ENCODE results near the gene TBCB. TPM values are rescaled to one million over a fixed set of nuclear protein-coding genes. Genes with fewer than 3 reads are reported as not detected.
"Not testable (repeated sequence)": the region's sequence is repeated elsewhere in the genome, so short reads cannot be mapped to it uniquely, and the experiment has no call there.

The TBCB gene
- polyA plus RNA-seq, 3 donors = 110 to 122 (median 112) TPM

DNA sequence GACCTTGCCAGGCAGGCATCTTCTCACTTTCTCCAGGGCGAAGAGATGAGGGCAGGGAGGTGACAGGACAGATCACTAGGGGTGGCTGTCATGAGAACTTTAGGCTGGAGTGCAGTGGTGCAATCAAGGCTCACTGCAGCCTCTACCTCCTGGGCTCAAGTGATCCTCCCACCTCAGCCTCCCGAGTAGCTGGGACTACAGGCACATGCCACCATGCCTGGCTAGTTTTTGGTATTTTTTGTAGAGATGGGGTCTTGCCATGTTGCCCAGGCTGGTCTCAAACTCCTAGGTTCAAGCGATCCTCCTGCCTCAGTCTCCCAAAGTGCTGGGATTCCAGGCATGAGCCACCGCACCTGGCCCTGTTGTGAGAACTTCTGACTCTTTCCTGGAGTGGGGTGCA, 19.6 kb downstream of the TBCB start:
- DNase-seq (ENCODE audit: low read depth in 3 of 3, low spot score in 2 of 3) = not testable (repeated sequence)

GRCh38 chr19:36136964-36137686, 21.9 kb downstream of the TBCB start:
- DNase-seq (ENCODE audit: low read depth in 3 of 3, low spot score in 2 of 3) = no peak

DNA sequence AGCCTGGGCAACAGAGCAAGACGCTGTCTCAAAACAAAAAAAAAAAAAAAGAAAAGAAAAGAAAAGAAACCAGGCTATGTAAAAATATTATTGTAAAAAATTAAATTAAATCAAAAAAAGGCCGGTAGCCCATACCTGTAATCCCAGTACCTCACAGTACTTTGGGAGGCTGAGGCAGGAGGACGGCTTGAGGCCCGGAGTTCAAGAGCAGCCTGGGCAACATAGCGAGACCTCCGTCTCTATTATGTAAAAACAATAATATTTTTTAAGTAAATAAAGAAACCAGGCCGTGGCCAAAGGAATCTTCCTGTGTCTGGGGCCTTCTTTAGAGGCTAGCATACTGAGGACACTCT, 23.8 kb downstream of the TBCB start:
- no peak for DNase-seq (ENCODE audit: low read depth in 3 of 3, low spot score in 2 of 3)

- DNase-seq (ENCODE audit: low read depth in 3 of 3, low spot score in 2 of 3) = peak; percentile 90 to 95 (median 94)
Observed at GRCh38 chr19:36139473-36140303, 24.4 kb downstream of the TBCB start, which contains the start of gene CAPNS1. Gene CAPNS1 (plus strand): TSS chr19:36140066. CDS start chr19:36141012, 946 bp downstream.

- DNase-seq (ENCODE audit: low read depth in 3 of 3, low spot score in 2 of 3) = no peak
Observed at GRCh38 chr19:36140304-36141038, 25.2 kb downstream of the TBCB start.

DNA sequence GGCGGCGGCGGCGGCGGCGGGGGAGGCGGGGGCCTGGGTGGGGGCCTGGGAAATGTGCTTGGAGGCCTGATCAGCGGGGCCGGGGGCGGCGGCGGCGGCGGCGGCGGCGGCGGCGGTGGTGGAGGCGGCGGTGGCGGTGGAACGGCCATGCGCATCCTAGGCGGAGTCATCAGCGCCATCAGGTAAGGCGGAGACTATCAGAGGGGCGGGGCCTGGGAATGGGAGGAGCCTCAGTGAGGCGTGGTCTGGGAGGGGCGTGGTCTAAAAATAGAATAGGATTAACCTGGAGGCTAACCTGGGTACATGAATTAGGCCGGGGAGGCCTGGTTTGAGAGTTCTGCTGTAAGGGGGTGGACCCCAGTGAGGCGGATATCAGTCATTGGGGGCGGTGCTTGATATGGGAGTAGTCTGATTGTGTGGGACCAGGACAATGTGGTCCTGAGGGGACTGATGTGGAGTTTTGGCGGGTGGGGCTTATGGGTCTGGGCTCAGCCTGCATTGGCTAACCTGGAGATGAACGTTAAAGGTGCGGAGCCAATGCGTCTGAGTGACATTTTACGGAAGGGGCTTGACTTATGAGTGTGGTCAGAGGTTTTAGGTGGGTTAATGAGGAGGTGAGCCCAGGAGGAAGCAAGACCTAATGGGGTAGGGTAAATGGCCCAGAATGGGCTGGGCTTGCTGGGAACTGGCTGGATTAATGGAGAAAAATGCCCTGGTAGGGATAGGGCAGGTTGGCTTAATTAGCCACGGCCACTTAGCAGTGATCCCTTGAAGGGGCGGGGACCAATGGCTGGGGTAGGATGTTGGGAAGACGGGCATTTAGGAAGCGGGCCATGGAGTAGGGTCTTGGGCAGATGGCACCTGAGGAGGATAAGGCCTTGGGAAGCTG, 26.0 kb downstream of the TBCB start:
- DNase-seq (ENCODE audit: low read depth in 3 of 3, low spot score in 2 of 3) = peak in 1 of 3 donors; percentile 65

GRCh38 chr19:36142046-36142445, 26.8 kb downstream of the TBCB start:
- DNase-seq (ENCODE audit: low read depth in 3 of 3, low spot score in 2 of 3) = no peak

DNA sequence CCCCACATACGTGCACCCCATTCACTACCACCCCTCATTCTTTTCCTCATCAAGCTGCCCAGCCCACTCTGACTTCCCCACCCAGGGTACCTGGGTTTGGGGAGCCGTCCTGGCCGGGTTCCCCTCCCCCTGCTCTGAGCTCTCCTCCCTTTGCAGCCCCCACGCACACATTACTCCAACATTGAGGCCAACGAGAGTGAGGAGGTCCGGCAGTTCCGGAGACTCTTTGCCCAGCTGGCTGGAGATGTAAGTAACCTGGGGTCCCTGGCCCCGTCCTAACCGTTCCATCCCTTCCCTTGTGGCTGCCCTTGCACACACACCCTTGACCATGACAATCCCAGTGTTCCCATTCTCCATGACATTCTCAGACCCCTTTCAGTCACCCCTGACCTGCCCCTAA, 27.2 kb downstream of the TBCB start:
- no peak for DNase-seq (ENCODE audit: low read depth in 3 of 3, low spot score in 2 of 3)

GRCh38 chr19:36144624-36145023, 29.4 kb downstream of the TBCB start:
- DNase-seq (ENCODE audit: low read depth in 3 of 3, low spot score in 2 of 3) = no peak

GRCh38 chr19:36149673-36150406, 34.6 kb downstream of the TBCB start:
- DNase-seq (ENCODE audit: low read depth in 3 of 3, low spot score in 2 of 3) = no peak

GRCh38 chr19:36150586-36150985, 35.3 kb downstream of the TBCB start:
- no peak for DNase-seq (ENCODE audit: low read depth in 3 of 3, low spot score in 2 of 3)

- DNase-seq (ENCODE audit: low read depth in 3 of 3, low spot score in 2 of 3) = no peak
Observed at GRCh38 chr19:36151144-36152018, 36.1 kb downstream of the TBCB start.

- no peak for DNase-seq (ENCODE audit: low read depth in 3 of 3, low spot score in 2 of 3)
Observed at GRCh38 chr19:36152019-36152351, 36.7 kb downstream of the TBCB start.

DNA sequence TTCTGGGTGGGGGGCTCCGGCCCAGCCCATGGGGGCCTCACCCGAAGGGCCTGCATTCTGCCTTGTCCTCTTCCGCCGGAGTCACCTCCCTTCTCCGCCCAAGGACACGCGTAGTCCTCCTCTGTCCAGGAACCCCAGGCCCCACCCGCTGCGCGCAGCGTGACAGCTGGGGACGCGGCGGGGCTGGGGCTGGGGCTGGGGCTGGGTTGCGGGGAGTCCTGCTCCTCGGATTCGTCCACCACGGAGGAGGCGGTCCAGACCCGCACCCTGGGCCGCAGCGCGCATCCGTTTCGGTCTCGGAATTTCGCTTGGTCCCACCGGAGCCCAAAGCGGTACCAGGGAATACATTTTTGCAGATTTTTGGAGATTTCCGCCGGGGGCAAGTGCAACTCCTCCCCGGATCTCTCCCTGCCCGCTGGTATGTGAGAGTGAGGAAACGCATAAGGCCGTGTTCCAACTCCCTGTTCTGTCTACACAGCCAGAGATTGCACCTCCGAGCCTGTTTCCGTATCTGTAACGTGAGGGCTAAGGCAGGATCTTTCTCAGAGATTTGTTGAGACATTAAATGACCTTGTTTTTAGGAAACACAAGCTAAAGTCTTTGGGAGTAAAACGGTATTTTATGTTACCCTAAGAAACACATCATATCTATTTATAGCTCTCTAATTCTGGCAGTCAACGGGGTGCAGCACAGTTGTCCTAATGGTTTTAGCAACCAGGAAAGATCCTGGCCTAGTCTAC, 37.3 kb downstream of the TBCB start, which contains the start of gene COX7A1:
TSS of gene COX7A1 (minus strand) at position 96 of the 740 bp plus-strand sequence. CDS start at position 56, 40 bp downstream.
- no peak for DNase-seq (ENCODE audit: low read depth in 3 of 3, low spot score in 2 of 3)

DNA sequence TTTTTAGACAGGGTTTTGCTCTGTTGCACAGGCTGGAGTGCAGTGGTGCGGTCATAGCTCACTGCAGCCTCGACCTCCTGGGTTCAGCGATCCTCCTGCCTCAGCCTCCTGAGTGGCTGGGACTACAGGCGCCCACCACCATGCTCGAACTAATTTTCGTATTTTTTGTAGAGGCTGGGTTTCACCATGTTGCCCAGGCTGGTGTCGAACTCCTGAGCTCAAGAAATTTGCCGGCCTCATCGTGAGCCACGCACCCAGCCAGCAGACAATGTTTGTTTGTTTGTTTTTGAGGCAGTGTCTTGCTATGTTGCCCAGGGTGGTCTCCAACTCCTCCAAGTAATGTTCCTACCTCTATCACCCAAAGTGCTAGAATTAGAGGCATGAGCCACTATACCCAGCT, 37.9 kb downstream of the TBCB start:
- no peak for DNase-seq (ENCODE audit: low read depth in 3 of 3, low spot score in 2 of 3)

GRCh38 chr19:36160821-36161596, 45.7 kb downstream of the TBCB start:
- no peak for DNase-seq (ENCODE audit: low read depth in 3 of 3, low spot score in 2 of 3)

DNA sequence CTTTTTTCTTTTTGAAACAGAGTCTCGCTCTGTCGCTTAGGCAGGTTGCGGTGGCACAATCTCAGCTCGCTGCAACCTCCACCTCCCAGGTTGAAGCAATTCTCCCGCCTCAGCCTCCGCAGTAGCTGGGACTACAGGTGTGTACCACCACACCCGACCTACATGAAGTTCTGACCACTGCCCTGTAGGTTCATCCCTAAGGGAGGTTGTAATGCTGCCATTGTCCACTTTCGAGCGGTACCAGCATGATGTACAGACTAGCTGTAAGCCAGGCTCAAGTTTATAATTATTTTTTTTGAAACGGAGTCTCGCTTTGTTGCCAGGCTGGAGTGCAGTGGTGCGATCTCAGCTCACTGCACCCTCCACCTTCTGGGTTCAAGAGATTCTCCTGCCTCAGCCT, 48.5 kb downstream of the TBCB start:
- no peak for DNase-seq (ENCODE audit: low read depth in 3 of 3, low spot score in 2 of 3)
